ENCODE results near the gene GASK1A.

The GASK1A gene

GRCh38 chr3:43005253-43005652 is 26.1 kb downstream of the GASK1A start:
- CTCF ChIA-PET: no interaction called here
- no peak overlapping the region for H3K4me3 ChIP-seq (ENCODE audit: low read depth, low read length)
- no peak for TF ChIP-seq CTCF (IDR thresholded peaks at IDR 0.05; ENCODE audit: insufficient read depth, low read length, missing control alignments)
- no peak for DNase-seq (ENCODE audit: low read depth, low spot score)
- POLR2A ChIA-PET: no interaction called here

GRCh38 chr3:43005981-43006380 is 26.9 kb downstream of the GASK1A start:
- POLR2A ChIA-PET: no interaction called here
- no peak for DNase-seq (ENCODE audit: low read depth, low spot score)
- H3K4me3 ChIP-seq (ENCODE audit: low read depth, low read length): no peak overlapping the region
- TF ChIP-seq CTCF (IDR thresholded peaks at IDR 0.05; ENCODE audit: insufficient read depth, low read length, missing control alignments): no peak
- CTCF ChIA-PET: interaction anchor here (0.6 kb wide), 1 partner anchor 134 kb away, joined by 3 read pairs; no protein-coding TSS in a partner anchor

- TF ChIP-seq CTCF (IDR thresholded peaks at IDR 0.05; ENCODE audit: insufficient read depth, low read length, missing control alignments): no peak
- CTCF ChIA-PET: interaction anchor here (0.6 kb wide), 1 partner anchor 133 kb away, joined by 3 read pairs; no protein-coding TSS in a partner anchor
- DNase-seq (ENCODE audit: low read depth, low spot score): no peak
- H3K4me3 ChIP-seq (ENCODE audit: low read depth, low read length): no peak overlapping the region
- POLR2A ChIA-PET: no interaction called here
These were observed 27.7 kb downstream of the GASK1A start for GRCh38 chr3:43006825-43007224.

- no peak for DNase-seq (ENCODE audit: low read depth, low spot score)
- CTCF ChIA-PET: no interaction called here
- no peak overlapping the region for H3K4me3 ChIP-seq (ENCODE audit: low read depth, low read length)
- no peak for TF ChIP-seq CTCF (IDR thresholded peaks at IDR 0.05; ENCODE audit: insufficient read depth, low read length, missing control alignments)
- POLR2A ChIA-PET: no interaction called here
These were observed 30.4 kb downstream of the GASK1A start for GRCh38 chr3:43009547-43009946.

- no peak overlapping the region for H3K4me3 ChIP-seq (ENCODE audit: low read depth, low read length)
- TF ChIP-seq CTCF (IDR thresholded peaks at IDR 0.05; ENCODE audit: insufficient read depth, low read length, missing control alignments): no peak
- ChIA-PET POLR2A (no interaction called here), CTCF (no interaction called here)
- DNase-seq (ENCODE audit: low read depth, low spot score): no peak
These were observed 31.5 kb downstream of the GASK1A start for GRCh38 chr3:43010638-43011037.

- CTCF ChIA-PET: no interaction called here
- POLR2A ChIA-PET: no interaction called here
- H3K4me3 ChIP-seq (ENCODE audit: low read depth, low read length): no peak overlapping the region
- no peak for TF ChIP-seq CTCF (IDR thresholded peaks at IDR 0.05; ENCODE audit: insufficient read depth, low read length, missing control alignments)
- DNase-seq (ENCODE audit: low read depth, low spot score): no peak
These were observed 32.5 kb downstream of the GASK1A start for GRCh38 chr3:43011638-43012037.
